ENCODE measurements around the gene PARP14. TPM values are rescaled to one million over a fixed set of nuclear protein-coding genes. Genes with fewer than 3 reads are reported as not detected.

PARP14 gene
- total RNA-seq, 1 donor from 2014 or later: 12.7 TPM

DNA sequence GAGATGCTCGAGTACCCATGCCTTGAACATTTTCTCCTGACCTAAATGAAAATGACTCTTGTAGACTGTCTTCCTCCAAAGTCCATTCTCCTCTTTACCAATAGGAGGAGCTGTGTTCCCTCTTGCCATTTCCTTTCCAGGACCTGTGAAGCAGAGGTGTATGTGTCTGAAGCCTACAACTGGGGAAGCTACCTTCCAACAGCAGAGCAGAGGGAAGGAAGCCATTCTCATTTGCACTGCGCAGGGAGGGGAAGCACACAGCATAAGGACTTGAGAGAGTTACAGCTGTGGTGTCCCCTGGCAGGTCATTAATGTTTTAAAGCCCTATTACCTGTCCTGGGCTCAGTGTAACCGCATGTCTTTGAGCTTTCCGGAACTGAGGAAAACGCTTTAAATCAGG lies 74.3 kb downstream of the PARP14 start:
- DNase-seq (ENCODE audit: low spot score): no peak
- intact Hi-C loops (cut with DNase I): no loop called here

- no peak for DNase-seq (ENCODE audit: low spot score)
- intact Hi-C loops (cut with DNase I): no loop called here
Observed at GRCh38 chr3:122755491-122755890, 74.9 kb downstream of the PARP14 start.

DNA sequence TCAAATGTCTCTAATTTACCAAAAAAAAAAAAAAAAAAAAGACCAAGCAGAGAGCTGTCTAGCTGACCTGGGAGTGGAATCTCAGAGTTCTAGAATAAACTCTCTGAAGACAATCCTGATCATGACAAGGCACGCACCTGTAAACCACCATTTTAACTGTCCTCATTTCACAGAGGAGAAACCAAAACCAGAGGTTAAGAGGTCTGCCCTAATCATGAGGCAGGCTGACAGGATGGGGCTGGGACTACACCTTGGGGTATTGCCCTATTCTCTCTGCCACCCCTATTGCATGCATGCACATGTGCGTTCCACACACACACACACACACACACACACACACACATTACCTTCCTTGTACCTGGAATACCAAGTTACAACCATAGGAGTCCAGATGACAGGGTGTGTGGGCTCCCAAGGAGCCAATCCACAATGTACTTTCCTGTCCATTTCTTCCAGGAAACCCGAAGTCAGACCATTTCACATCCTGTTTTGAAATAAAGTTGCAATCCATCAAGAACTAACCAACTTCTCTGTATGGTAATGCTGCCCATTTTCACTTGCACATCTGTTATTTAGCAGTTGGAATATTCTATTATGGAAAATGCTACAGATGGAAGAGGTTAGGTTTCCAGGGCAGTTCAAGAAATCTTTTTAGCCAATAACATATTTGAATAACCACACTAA lies 78.4 kb downstream of the PARP14 start:
- no peak for DNase-seq (ENCODE audit: low spot score)

GRCh38 chr3:122760453-122761271 lies 80.0 kb downstream of the PARP14 start:
- intact Hi-C loops (cut with DNase I): no loop called here
- DNase-seq (ENCODE audit: low spot score): no peak

More for the DNA sequence above, 78.4 kb downstream of the PARP14 start:
- intact Hi-C loops (cut with DNase I): no loop called here

DNA sequence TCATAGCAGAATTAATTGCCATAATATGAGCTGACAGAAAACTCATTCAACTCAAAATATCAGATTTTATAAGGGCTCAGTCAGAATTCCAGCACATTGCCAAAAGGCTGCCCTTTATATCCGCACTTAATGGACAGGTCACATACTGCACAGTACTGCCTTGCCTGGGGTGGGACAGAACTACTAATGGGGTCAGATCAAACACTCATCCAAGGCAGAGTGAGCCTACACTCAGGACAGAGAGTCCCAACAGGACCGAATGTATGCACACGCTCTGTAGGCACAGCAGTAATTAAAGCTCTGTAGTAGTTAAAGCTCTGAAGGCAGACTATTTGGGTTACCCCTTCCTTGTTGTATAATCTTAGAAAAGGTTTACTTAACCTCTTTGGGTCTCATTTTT lies 85.8 kb downstream of the PARP14 start:
- DNase-seq (ENCODE audit: low spot score): no peak
- intact Hi-C loops (cut with DNase I): no loop called here

- intact Hi-C loops (cut with DNase I): no loop called here
- DNase-seq (ENCODE audit: low spot score): no peak
Observed at GRCh38 chr3:122767540-122768372, 87.1 kb downstream of the PARP14 start.

GRCh38 chr3:122770521-122771202 lies 90.0 kb downstream of the PARP14 start:
- no peak for DNase-seq (ENCODE audit: low spot score)
- intact Hi-C loops (cut with DNase I): no loop called here

DNA sequence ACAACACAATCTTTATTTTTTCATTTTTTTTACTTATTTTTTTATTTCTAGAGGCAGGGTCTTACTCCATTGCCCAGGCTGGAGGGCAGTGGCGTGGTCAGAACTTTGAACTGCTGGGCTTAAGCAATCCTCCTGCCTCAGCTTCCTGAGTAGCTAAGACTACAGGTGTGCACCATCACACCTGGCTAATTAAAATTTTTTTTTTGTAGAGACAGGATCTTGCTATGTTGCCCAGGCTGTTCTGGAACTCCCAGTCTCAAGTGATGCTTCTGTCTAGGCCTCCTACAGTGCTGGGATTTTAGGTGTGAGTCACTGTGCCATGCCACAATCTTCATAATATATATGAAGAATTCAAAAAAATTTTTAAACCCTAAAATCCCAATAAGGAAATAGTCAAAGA lies 92.2 kb downstream of the PARP14 start:
- no peak for DNase-seq (ENCODE audit: low spot score)
- intact Hi-C loops (cut with DNase I): no loop called here

DNA sequence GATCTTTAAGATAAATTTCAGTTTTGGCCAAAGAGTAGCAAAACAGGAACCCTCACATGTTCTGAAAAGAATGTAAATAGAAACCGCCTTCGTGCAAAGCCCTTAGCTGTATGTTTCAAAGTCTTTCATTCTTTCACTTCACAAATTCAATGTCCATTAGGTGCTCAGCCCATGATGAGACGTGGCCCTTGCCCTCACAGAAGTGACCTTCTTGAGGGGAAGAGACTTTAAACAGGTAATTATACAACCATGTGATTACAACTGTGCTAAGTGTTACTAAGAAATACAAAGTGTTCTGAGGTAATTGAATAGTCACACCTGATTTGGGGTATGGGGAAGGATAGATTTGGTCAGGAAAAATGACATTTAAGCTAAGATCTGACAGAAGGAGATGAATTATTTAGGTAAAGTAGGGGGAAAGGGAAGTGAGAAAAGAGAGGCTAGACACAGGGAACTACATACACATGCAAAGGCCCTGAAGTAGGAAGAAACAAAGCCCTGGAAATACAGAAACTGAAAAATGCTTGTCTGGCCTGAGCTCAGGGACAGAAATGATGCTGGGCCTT lies 93.4 kb downstream of the PARP14 start:
- intact Hi-C loops (cut with DNase I): no loop called here
- no peak for DNase-seq (ENCODE audit: low spot score)

DNA sequence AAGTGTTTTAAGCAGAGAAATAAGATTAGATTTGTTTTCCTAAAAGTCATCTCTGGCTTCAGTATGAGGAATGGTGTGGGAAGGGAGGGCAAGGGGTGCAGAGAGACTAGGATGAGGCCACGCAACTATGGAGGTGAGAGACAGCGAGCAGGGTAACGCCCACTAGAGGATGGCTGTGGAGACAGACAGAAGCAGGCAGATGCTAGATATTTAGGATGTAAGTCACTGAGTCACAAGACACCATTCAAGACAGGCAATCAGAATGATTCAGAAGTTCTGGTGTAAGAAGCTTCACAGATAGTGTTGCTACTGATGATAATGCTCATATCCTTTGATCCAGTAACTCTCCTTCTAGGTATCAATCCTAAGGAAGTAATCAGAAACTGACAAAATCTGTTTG lies 93.9 kb downstream of the PARP14 start:
- intact Hi-C loops (cut with DNase I): no loop called here
- no peak for DNase-seq (ENCODE audit: low spot score)

GRCh38 chr3:122776675-122777468 lies 96.2 kb downstream of the PARP14 start:
- intact Hi-C loops (cut with DNase I): no loop called here
- no peak for DNase-seq (ENCODE audit: low spot score)

DNA sequence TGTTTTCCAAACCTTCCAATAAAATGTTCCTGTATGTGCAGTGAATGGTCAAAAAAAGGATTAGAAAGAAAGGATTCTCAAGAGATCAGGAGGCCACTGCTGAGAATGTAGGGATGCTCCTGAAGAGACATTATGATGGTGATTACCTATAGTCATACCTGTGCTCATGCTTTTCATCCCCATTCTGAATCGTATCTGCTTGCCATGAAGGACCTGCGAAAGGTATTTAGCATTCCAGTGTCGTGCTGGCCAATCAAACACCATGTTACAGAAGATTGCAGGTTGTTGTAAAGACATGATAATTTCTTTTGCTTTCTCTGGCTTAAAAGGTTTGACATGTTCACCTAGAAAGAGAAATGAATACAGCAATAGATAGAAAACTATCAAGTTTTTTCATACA lies 96.9 kb downstream of the PARP14 start:
- DNase-seq (ENCODE audit: low spot score): no peak
- intact Hi-C loops (cut with DNase I): no loop called here

Other genes with a start within 250 kb of the PARP14 start
- gene KPNA1, start 165.9 kb upstream of the PARP14 start, total RNA-seq: 94.7 TPM
- 15.0 TPM for gene PARP9, start 116.5 kb upstream of the PARP14 start, total RNA-seq
- gene DTX3L, start 116.5 kb upstream of the PARP14 start, total RNA-seq: 14.3 TPM
- 0.67 TPM for gene PARP15, start 103.2 kb upstream of the PARP14 start, total RNA-seq
- 4.3 TPM for gene HSPBAP1, start 113.0 kb downstream of the PARP14 start, total RNA-seq
- 9.5 TPM for gene SLC49A4, start 114.2 kb downstream of the PARP14 start, total RNA-seq